Peyer's patch (tissue), 4 donors: ENCODE data around the gene AGER. TPM values are rescaled to one million over a fixed set of nuclear protein-coding genes. Genes with fewer than 3 reads are reported as not detected.

Experiments
- DNase-seq, 3 donors: peaks; one replicate each; pipeline ENCODE4 v3.0.0-alpha.2; 2017 to 2019
- H3K27ac ChIP-seq, 4 donors: fragments of 200-600 bp; sonication (generic); one replicate each; pipeline ENCODE4 v1.5.1; 2016 to 2019
- H3K27me3 ChIP-seq, 2 donors: fragments of 200-600 bp; sonication (generic); one replicate each; pipeline ENCODE4 v1.5.1; 2019
- H3K36me3 ChIP-seq, 3 donors: fragments of 200-600 bp; sonication (generic); one replicate each; pipeline ENCODE4 v1.5.1; 2016 to 2019
- H3K4me1 ChIP-seq, 4 donors: fragments of 200-600 bp; sonication (generic); one replicate each; pipeline ENCODE4 v1.5.1; 2016 to 2019
- H3K4me3 ChIP-seq, 4 donors: fragments of 200-600 bp; sonication (generic); 1 replicate in 3 of 4; 2 replicates in 1 of 4; pipeline ENCODE4 v1.5.1; 2016 to 2019; ENCODE audit warnings: mild to moderate bottlenecking in 1 of 4
- H3K9me3 ChIP-seq, 4 donors: fragments of 200-600 bp; sonication (generic); one replicate each; pipeline ENCODE4 v1.5.1; 2016 to 2019; ENCODE audit warnings: mild to moderate bottlenecking in 1 of 4
- CTCF ChIP-seq, 6 experiments: fragments of 450-650 bp in 4 of 6; fragments of 200-600 bp in 2 of 6; sonication (generic) in 1 of 6; IDR thresholded peaks; one replicate each; pipeline ENCODE4 v1.5.1; 2017 to 2019; ENCODE audit warnings: antibody characterized with exemption in 6 of 6, mild to moderate bottlenecking in 3 of 6, moderate library complexity in 1 of 6
- POLR2A ChIP-seq, 2 donors: fragments of 450-650 bp; IDR thresholded peaks; one replicate each; pipeline ENCODE4 v1.5.1; 2017; ENCODE audit warnings: antibody characterized with exemption in 2 of 2, mild to moderate bottlenecking in 2 of 2, moderate library complexity in 2 of 2
- total RNA-seq, 4 donors: library from RNA; depleted of rRNA; stranded (reverse); fragments of >200 nt; gene quantifications; one replicate each; pipeline ENCODE4 v1.1.0, GENCODE V29; 2016

AGER gene
- total RNA-seq, 4 donors from 2014 or later = 2.8 to 31.4 (median 9.2) TPM

- Histone ChIP-seq H3K36me3 (peaks cover 0 to 4% (median 0%) of the 10 kb centered on the region in 3 donors), H3K4me3 (peak within 1 kb of the TSS; percentile 51 to 92 (median 69)), H3K27me3 (no peaks in the 10 kb centered on the region), H3K9me3 (no peaks in the 10 kb centered on the region), H3K4me1 (peaks cover 3 to 55% (median 12%) of the 10 kb centered on the region in 4 donors), H3K27ac (peak within 1 kb of the TSS; percentile 90 to 98 (median 94))
- TF ChIP-seq CTCF (IDR thresholded peaks at IDR 0.05) = no peak
- TF ChIP-seq POLR2A (IDR thresholded peaks at IDR 0.05) = peak in 1 of 2 donors; percentile 27
- peak; percentile 70 to 91 (median 86) for DNase-seq
These were observed 8.6 kb upstream of the AGER start, which contains the start of gene GPSM3 for GRCh38 chr6:32192608-32193039. Gene GPSM3 (minus strand): TSS chr6:32192643. CDS start chr6:32192513, 130 bp downstream.

- peak overlapping the region; percentile 51 to 92 (median 69) for H3K4me3 ChIP-seq
- H3K36me3 ChIP-seq = peaks cover 0 to 10% (median 0%) of the 10 kb centered on the region in 3 donors
- peaks cover 3 to 57% (median 12%) of the 10 kb centered on the region in 4 donors for H3K4me1 ChIP-seq
- H3K27me3 ChIP-seq = no peaks in the 10 kb centered on the region
- TF ChIP-seq CTCF (IDR thresholded peaks at IDR 0.05) (no peak), POLR2A (IDR thresholded peaks at IDR 0.05) (no peak)
- H3K9me3 ChIP-seq = no peaks in the 10 kb centered on the region
- no peak for DNase-seq
- H3K27ac ChIP-seq = peak overlapping the region; percentile 90 to 98 (median 94)
These were observed 7.9 kb upstream of the AGER start for GRCh38 chr6:32191696-32192607.

GRCh38 chr6:32190911-32191677 is 7.0 kb upstream of the AGER start:
- Histone ChIP-seq H3K4me3 (peak overlapping the region; percentile 59 to 92 (median 76)), H3K36me3 (peaks cover 0 to 19% (median 0%) of the 10 kb centered on the region in 3 donors), H3K9me3 (no peaks in the 10 kb centered on the region), H3K4me1 (peaks cover 3 to 57% (median 12%) of the 10 kb centered on the region in 4 donors), H3K27ac (peak overlapping the region; percentile 90 to 98 (median 94)), H3K27me3 (no peaks in the 10 kb centered on the region)
- TF ChIP-seq POLR2A (IDR thresholded peaks at IDR 0.05) = no peak
- TF ChIP-seq CTCF (IDR thresholded peaks at IDR 0.05) = no peak
- DNase-seq = no peak

- peaks cover 0 to 23% (median 0%) of the 10 kb centered on the region in 3 donors for H3K36me3 ChIP-seq
- no peaks in the 10 kb centered on the region for H3K27me3 ChIP-seq
- peaks cover 3 to 62% (median 12%) of the 10 kb centered on the region in 4 donors for H3K4me1 ChIP-seq
- peak within 1 kb of the TSS; percentile 90 to 98 (median 94) for H3K27ac ChIP-seq
- TF ChIP-seq CTCF (IDR thresholded peaks at IDR 0.05) (no peak), POLR2A (IDR thresholded peaks at IDR 0.05) (peak; percentile 24 to 78)
- peak; percentile 90 to 97 (median 96) for DNase-seq
- peak within 1 kb of the TSS; percentile 59 to 92 (median 76) for H3K4me3 ChIP-seq
- H3K9me3 ChIP-seq = no peaks in the 10 kb centered on the region
These were observed 6.2 kb upstream of the AGER start, which contains the start of gene PBX2 for GRCh38 chr6:32190054-32190851. Gene PBX2 (minus strand): TSS chr6:32190202. CDS start chr6:32189915, 287 bp downstream.

GRCh38 chr6:32189742-32190053 is 5.6 kb upstream of the AGER start:
- H3K27me3 ChIP-seq = no peaks in the 10 kb centered on the region
- TF ChIP-seq CTCF (IDR thresholded peaks at IDR 0.05) = no peak
- no peak for TF ChIP-seq POLR2A (IDR thresholded peaks at IDR 0.05)
- H3K36me3 ChIP-seq = peaks cover 0 to 23% (median 0%) of the 10 kb centered on the region in 3 donors
- H3K4me3 ChIP-seq = peak overlapping the region; percentile 59 to 92 (median 76)
- H3K27ac ChIP-seq = peak overlapping the region; percentile 90 to 98 (median 94)
- H3K4me1 ChIP-seq = peaks cover 1 to 56% (median 12%) of the 10 kb centered on the region in 4 donors
- no peak for DNase-seq
- H3K9me3 ChIP-seq = no peaks in the 10 kb centered on the region
